GM12892 (cell line): Measurements from ENCODE around the gene MAPKAPK2.
"Not testable (repeated sequence)": the region's sequence is repeated elsewhere in the genome, so short reads cannot be mapped to it uniquely, and the experiment has no call there.

Source experiments
- DNase-seq: peaks from one replicate; pipeline ENCODE4 v3.0.0; 2011; ENCODE audit not compliant: insufficient read length
- FAIRE-seq: peaks from 2 replicates; lab custom pipeline; 2011; peaks lifted over from hg19 to GRCh38; lab: Jason Lieb, UNC
- POLR2A ChIP-seq: IDR thresholded peaks from 2 replicates; pipeline ENCODE4 v1.6.1; 2011; ENCODE audit warnings: low read depth, low read length, control low read depth
- POLR2AphosphoS5 ChIP-seq: IDR thresholded peaks from 2 replicates; pipeline ENCODE4 v1.6.1; 2011; ENCODE audit warnings: low read depth, low read length, control low read depth
- TAF1 ChIP-seq: IDR thresholded peaks from 2 replicates; pipeline ENCODE4 v1.6.1; 2011; ENCODE audit warnings: low read depth, mild to moderate bottlenecking, control low read depth, low read length, borderline replicate concordance

The MAPKAPK2 gene

GRCh38 chr1:206761159-206761768, 76.6 kb downstream of the MAPKAPK2 start:
- DNase-seq (no peak), FAIRE-seq (no peak)
- no peak for TF ChIP-seq POLR2AphosphoS5
- no peak for TF ChIP-seq POLR2A
- TF ChIP-seq TAF1: no peak

- not testable (repeated sequence) for DNase-seq, FAIRE-seq
Measured at GRCh38 chr1:206762741-206763364, 78.1 kb downstream of the MAPKAPK2 start.

GRCh38 chr1:206765771-206766170, 81.1 kb downstream of the MAPKAPK2 start:
- not testable (repeated sequence) for DNase-seq
- peak; percentile 36 for FAIRE-seq

- peak; percentile 94 for FAIRE-seq
- no peak for DNase-seq
- TF ChIP-seq POLR2AphosphoS5 (no peak), POLR2A (no peak)
Measured at GRCh38 chr1:206766251-206766856, 81.6 kb downstream of the MAPKAPK2 start.

- FAIRE-seq: peak; percentile 60
Measured at GRCh38 chr1:206768472-206769303, 84.0 kb downstream of the MAPKAPK2 start.

DNA sequence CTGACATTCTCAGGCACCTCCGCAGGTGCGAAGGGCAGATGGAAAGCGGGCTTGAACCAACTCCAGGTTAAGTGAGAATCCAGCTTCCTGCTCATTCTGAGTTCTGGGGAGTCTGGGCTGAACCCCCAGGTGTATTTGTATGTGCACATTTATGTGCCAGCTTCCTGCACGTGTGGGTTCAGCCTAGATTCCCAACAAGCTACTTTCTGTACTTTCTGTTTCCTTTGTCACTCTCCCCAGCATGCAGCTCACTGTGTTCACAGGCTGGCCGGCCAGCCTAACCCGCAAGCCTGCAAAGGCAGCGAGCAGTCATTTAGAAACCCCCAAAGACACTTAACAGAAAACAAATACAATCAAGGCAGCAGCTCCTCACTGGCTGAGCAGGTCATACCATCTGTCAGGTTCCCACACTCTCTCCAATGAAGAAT, 84.6 kb downstream of the MAPKAPK2 start:
- DNase-seq: peak; percentile 57
- peak; percentile 97 for FAIRE-seq
- TF ChIP-seq TAF1 (no peak), POLR2A (no peak), POLR2AphosphoS5 (no peak)

More at GRCh38 chr1:206768472-206769303, 84.0 kb downstream of the MAPKAPK2 start:
- TF ChIP-seq TAF1: no peak
- TF ChIP-seq POLR2AphosphoS5: no peak
- TF ChIP-seq POLR2A: no peak
- no peak for DNase-seq

GRCh38 chr1:206770531-206771337, 86.0 kb downstream of the MAPKAPK2 start, which contains the start of gene IL19:
Gene IL19 (plus strand): TSS chr1:206770773. CDS start chr1:206836663, 65,890 bp downstream.
- peak; percentile 58 for FAIRE-seq
- DNase-seq: no peak
- TF ChIP-seq POLR2A (0 out of 2 replicates have a peak, but pooled peaks have one; percentile 22), POLR2AphosphoS5 (no peak), TAF1 (no peak)

DNA sequence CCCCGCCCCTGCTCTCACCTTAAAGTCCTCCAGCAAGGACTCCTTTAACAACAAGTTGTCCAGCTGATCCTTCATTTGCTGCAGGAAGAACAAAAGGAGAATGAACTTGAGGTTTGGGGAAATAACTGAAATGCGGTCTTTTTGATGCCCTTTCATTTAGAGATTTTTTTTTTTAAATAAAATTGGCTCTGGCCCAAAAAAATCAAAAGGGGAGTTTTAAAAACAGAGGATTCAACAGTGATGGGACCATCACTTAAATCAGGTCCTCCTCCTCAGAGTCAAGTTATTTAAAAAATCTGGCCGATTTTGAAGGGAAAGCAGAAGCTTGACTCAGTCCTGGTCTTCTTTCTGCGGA, 86.6 kb downstream of the MAPKAPK2 start:
- TF ChIP-seq POLR2AphosphoS5 (no peak), POLR2A (no peak), TAF1 (no peak)
- DNase-seq (no peak), FAIRE-seq (no peak)

- TF ChIP-seq POLR2AphosphoS5 (no peak), POLR2A (no peak), TAF1 (no peak)
- DNase-seq: no peak
- FAIRE-seq: peak; percentile 27
Measured at GRCh38 chr1:206772243-206772937, 87.7 kb downstream of the MAPKAPK2 start, which contains the start of gene IL10. Gene IL10 (minus strand): TSS chr1:206772494. CDS start chr1:206772435, 59 bp downstream.

DNA sequence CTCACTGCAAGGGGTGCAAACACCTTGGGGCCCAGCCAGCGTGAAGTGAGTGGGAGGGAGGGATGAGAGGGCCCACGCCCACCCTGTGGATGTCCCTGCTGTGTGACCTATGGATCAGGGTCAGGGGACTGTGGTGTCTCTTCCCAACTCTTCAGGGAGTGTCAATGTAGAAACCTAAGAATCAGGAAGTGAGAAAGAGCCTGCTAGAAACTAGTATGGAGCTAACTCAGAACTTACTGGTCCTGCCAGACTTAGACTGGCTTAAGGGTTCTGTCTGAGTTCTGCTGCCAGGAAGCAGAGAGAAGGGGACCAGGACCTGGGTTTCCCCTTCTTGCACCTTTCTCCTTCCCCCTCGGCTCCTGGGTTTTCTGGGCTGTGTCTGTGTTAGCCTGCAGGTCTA, 89.4 kb downstream of the MAPKAPK2 start:
- TF ChIP-seq POLR2AphosphoS5 (no peak), POLR2A (no peak), TAF1 (no peak)
- DNase-seq (no peak), FAIRE-seq (peak; percentile 51)

DNA sequence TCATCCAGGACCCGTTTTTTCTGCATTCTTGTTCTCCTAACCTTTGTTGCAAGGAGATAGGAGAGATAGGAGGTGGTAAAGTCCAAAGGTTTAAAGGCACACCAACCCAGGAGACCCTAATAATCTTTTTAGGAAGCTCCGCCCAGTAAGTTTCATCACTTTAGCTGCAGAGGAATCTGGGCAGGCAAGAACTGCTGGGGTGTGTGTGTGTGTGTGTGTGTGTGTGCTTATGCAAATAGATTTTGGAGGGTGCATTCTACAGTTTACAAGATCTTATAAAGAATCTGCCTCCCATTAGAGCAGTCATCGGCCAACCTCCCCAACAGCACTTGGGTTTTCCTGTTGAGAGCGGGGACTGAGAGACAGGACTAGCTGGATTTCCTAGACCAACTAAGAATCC, 91.5 kb downstream of the MAPKAPK2 start:
- no peak for DNase-seq
- no peak for FAIRE-seq
- TF ChIP-seq POLR2A (no peak), POLR2AphosphoS5 (no peak), TAF1 (no peak)
